IPS-11a (cell line): ENCODE results near the gene ZNF652.
"Not testable (repeated sequence)": the region's sequence is repeated elsewhere in the genome, so short reads cannot be mapped to it uniquely, and the experiment has no call there.

Source experiments
- H3K4me3 ChIP-seq: one replicate; pipeline ENCODE4 v1.5.1; 2013; ENCODE audit warnings: low read depth, low read length, control low read depth

The ZNF652 gene

DNA sequence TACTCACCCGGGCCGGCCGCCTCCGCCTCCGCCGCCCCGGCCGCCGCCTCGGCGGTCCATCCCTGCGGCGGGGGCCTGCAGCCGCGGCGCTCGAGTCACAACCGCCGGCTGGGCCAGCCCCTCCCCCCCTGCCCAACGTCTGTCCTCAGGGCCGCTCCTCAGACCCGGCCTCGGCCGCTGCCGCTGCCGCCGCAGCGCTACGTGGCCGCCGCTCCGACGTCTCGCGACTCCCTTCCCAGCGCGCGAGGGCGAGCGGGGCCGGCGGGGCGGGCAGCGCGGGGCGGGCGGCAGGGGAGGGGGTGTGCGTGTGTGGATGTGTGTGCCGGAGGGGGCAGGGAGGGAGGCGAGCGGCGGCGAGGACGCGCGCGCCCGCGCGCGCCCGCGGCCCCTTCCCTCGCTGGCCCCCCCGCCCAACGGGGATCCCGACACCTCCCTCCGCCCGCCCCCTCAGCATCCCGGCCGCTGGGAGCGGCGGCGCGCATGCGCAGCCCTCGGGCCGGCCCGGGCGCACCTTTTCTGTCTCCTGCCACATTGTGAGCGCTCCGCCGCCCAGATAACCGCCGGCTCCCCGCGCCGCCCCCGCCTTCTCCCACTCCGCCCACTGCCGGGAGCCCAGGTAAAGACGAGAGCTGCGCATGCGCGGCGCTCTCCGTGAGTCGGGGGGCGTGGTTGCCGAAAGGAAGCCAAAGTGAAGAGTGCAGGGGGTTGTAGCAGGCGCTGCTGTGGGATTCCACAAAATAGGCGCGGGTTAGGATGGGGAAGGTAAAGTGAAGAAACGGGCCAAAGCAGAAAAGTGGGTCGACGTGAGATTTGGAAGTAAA is at the start of gene ZNF652:
Gene ZNF652, minus strand, starts transcription at position 349 of the 821 bp plus-strand sequence. CDS start 44,525 bp downstream, outside the sequence.
- peak within 1 kb of the TSS; percentile 88 for H3K4me3 ChIP-seq

DNA sequence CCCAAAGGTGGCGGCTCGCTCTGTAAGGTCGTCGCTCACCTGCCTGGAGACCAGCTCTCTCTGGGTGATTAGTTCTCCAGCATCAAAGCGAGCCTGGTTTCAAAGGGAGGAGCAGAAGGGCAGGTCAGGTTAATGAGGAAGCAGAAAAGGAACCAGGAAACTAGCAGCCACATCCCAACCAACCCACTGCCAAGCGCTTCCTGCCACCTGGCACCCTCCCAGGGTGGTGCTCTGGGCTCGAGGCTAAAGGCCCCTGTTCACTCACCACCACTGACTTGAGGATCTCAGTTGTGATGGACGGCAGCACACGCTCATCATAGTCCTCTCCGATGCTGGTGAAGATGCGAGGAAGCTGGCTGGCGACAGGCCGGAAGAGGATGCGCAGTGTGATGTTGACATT is 47.0 kb upstream of the ZNF652 start:
- no peak overlapping the region for H3K4me3 ChIP-seq

DNA sequence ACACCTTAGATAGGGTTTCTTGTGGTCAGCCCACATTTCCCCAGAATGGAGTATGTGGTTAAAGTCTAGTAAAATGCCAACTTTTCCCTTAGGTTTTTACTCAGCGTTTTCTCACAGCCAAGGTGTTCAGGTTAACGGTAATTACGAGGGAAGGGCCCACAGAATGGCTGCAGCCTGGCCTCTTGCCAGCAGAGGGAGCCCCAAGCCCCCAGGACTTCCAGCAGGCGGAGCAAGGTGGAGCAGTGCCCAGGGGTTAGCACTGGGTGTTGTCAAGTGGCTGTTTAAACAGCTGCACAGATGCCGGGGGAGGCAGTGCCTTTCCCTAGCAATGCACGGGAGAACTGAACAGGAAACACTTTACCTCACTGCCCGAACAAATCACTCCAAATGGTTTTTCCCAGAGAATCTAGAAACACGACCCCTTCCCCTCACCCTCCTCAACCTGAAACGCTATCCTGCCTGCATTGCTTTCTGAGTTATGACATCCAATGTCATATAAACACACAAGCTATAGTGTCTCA is 46.0 kb upstream of the ZNF652 start:
- no peak overlapping the region for H3K4me3 ChIP-seq

DNA sequence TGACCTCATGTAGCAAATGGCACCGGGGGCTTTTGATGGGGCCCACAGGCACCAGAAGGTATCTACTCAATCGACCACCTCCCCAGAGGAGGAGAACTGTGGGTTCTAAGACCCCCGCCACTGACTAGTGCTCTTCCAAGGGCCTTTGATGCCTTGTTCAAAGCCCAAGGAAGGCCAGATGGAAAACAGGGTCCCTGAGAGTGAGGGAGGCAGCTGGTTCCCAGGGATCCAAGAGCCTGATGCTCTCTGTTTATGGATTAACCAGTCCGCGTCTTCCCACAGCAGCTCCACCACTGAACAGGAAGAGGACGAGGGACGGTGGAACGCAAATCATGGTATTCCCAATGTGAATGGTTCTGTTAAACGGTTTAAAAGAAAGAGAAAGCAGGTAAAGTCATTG is 45.0 kb upstream of the ZNF652 start:
- H3K4me3 ChIP-seq = no peak overlapping the region

DNA sequence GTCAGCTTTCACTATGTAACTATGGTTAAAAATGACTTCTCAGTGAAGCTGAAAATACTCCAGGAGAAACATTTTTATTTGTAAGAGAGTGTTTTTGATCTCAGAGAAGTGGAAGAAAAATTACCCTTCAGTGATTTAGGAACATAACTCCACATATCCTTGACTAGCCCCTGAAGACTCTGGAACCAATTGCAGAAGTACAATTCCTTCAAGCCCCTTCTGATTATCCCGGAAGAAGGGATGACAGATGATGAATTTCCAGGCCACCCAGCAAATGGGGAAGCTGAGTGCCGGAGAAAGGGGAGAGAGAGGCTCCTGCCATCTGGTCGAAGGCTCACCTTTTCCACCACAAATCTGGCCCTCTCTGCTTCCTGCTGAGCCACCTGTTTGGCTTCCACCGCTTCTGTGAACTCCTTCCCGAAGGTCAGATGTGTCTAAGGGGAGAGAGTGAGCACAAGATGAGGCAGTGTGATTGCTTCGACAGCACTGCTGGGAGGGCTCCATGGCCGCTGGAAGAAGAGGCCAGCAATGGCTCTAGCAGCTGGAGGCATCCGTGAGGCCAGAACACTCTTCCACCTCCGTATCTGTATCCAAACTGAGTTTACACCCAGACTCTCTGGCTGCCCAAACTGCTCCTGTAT is 44.5 kb upstream of the ZNF652 start:
- no peak overlapping the region for H3K4me3 ChIP-seq

DNA sequence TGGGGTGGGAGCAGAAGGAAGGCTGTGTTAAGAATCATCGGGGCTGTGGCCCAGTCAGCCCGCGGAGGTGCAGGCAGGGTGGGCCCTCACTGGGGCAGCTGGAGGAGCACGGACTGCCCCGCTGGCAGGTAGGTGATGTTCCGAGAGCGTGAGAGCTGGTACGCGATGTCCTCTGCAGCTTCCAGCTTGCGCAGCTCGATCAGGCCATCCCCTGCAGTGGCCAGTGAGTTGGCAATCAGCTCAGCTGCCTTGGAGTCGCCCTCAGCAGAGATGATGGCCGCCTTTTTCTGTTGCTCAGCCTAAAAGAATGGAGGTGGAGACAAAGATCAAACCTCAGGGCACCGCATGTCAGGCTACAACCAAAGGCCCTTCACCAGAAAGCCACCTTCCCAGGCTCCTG is 42.9 kb upstream of the ZNF652 start:
- H3K4me3 ChIP-seq = no peak overlapping the region

DNA sequence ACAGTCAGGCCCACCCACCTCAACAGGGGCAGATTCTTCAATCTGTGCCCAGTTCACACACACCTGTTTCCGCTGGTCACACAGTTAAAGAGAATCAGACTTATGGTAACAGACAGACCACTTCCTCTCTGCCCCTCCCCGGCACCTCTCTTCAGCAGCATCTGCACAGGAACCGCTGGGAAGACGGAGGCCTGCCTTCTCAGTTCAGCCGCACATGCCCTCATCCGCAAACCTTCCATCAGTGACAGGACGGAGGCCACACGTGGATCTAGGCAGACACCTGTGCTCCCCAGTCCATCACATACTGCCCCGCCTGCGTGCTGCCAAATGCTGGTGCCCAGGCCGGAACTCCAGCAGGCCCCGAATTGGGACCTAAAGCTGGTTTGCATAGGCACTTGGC is 42.3 kb upstream of the ZNF652 start:
- no peak overlapping the region for H3K4me3 ChIP-seq

DNA sequence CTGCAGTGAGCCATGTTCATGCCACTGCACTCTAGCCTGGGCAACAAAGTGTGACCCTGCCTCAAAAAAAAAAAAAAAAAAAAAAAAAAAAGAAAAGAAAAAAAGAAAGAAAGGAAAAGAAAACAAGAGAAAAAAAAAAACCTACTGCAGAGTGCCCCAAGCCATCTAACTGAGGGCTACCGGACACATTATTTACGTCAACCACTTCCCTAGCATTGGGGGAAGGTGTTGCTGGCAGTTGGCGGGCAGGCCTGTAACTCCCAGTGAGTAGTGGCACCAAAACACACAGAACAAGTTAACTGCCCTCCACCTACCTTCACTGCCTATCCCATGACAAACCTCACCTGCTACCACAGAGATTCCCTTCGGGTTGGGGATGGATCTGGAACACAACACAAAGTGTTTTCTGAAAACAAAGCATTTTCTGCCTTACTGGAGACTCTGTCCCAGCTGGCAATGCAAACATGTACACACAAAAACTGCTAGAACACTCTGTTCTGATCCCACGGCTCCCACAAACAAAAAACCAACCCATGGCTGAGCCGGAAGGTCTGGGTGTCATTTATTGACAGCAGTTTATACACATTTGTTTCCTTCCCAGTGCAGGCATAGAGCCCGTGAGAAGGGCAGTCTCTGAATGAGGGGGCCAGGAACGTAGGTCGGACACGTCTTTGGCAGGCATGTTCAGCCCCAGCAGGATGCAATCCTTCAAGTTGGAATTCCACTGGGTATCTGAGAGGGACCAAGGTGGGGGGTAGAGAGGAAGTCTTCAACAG is 41.7 kb upstream of the ZNF652 start:
- H3K4me3 ChIP-seq = no peak overlapping the region

DNA sequence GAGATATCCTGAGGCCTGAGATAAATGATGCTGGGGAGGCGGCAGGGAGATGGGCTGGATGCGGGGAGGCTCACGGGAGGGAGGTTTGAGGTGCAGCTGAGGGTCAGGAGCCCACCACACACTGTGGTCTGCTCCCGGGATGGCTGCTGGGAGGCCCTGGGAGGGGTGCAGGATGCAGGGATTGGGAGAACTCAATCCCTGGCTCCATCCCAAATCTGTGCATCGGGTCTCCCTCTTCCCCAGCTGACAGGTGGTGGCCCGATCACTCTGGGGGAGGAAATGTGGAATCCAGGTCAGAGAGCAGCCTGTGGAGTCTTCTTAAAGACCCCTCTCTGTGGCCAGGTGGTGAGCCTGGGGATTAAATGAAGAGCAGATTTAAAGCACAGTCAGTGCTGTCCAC is 40.7 kb upstream of the ZNF652 start:
- no peak overlapping the region for H3K4me3 ChIP-seq

DNA sequence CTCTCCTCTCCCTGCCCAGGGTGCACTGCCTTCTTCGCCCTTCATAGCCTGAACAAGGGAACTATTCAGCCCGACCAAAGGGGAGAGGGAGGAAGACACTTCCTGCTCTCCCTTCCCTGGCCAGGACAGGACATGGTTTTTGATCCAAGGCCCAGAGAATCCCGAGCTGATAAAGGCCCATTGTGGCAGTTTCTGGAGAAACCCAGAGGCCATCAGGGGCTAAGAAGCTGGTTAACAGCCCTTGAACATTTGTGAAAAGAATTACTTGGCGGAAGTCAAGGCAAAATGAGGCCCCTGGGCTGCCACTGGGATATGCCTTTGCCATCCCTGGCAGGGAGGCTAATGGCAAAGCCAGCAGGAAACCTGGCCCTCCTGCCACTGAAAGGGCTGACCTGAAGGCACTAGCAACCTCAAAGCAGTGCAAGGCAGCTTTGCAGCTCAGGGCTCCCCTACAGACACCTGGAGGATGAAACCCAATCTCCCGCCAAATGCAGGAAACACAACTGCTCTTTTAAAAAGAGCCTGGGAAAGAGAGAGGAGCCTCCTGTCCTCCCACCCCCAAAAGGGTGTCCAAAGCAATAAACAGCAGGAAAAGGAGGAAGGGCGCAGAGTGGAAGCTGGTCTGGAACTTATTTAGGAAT is 40.0 kb upstream of the ZNF652 start:
- no peak overlapping the region for H3K4me3 ChIP-seq

DNA sequence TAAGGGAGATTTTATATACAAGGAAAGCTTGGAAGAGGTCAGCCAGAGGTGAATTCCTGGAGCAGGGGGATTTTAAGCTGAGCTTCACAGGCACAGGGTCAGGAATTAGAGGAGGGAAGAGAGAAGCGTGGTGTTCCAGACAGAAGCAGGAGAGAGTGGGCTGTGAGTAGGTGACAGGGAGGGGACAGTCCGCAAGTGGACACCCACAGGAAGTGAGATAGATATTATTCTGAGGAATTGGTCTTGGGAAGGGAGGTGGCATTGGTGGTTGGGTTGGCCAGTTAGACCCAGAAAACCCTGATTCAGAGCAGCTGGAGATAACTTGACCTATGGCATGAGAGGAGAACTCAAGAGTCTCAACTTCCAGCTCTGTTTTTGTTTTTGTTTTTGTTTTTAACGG is 37.9 kb upstream of the ZNF652 start:
- no peak overlapping the region for H3K4me3 ChIP-seq

DNA sequence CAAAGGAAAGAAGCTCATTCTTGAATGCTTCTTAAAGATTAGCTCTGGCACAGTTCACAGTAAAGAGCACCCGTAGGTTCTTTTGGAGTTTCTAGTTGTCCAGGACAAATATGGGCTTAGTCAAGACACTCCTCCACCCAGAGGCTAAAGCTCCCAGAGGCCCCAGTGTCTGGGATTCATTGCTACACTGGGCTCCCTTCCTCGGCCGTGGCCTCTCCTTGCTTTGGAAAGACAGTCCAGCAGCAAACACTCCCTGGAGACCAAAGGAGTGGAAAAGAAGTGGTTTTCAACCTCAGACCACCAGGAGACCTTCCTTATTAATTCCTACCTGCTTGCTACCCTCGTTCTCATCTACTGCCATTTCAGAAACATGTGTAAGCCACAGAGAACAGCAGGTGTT is 35.5 kb upstream of the ZNF652 start:
- H3K4me3 ChIP-seq = no peak overlapping the region

DNA sequence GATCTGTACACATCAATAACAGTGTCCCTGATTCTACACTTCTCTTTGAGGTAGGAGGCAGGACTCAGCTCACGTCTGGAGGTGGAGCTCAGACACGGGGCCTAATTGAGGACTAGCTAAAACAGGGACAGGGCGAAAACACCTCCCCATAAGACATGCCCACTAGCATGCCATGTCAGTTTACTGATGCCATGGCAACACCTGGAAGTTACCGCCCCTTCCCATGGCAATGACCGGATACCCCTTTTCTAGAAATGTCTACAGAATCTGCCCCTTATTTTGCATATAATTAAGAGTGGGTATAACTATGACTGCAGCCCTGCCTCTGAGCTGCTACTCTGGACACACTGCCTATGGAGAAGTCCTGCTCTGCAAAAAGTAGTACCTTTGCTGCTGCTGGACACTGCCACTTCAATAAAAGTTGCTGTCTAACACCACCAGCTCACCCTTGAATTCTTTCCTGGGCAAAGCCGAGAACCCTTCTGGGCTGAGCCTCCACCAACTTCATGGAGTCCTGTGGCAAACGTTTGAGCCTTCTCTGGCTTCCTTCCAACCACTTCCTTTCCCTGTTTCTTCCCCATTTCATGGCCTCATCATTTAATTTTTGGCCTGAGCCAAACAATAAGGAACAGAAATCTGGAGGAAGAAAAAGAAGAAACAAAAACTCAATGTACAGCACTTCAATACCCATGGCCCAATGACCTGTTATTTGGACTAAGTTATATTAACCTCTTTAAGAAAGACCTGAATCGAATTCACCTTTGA is 31.6 kb upstream of the ZNF652 start:
- no peak overlapping the region for H3K4me3 ChIP-seq

DNA sequence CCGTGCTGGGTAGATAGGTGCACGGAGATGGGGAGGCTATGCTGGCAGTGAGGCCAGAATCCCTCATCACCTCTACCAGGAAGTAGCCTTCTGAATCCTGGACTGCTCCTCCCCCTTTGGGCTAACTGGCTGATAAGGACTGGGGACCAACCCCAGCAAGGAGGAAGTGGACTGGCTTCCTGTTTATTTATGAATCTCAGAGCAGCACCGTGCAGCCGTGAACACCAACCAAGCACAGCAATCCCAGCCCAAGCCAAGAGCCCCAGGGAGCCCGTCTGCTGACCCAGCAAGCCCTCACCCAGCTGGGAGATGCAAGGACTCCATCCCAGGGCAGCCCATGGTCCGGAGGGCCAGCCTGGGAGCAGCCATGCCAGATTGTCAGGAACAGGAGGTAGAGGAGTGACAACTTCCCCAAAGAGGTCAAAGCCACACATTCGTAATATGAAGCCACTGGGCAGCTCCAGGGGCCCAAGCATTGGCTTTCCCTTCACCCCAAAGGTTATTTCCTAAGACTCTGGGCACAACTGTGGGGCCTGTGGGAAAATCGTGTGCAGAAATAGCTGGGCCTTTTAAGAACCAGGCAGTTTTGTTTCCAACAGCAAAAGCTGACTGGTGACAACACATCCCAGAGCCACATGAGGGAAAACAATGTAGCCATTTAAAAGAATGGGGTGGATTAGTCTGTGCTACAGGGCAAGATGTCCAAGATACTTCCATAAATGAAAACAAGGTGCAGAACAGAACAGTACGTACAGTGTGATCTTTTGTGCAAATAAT is 28.7 kb upstream of the ZNF652 start:
- no peak overlapping the region for H3K4me3 ChIP-seq

DNA sequence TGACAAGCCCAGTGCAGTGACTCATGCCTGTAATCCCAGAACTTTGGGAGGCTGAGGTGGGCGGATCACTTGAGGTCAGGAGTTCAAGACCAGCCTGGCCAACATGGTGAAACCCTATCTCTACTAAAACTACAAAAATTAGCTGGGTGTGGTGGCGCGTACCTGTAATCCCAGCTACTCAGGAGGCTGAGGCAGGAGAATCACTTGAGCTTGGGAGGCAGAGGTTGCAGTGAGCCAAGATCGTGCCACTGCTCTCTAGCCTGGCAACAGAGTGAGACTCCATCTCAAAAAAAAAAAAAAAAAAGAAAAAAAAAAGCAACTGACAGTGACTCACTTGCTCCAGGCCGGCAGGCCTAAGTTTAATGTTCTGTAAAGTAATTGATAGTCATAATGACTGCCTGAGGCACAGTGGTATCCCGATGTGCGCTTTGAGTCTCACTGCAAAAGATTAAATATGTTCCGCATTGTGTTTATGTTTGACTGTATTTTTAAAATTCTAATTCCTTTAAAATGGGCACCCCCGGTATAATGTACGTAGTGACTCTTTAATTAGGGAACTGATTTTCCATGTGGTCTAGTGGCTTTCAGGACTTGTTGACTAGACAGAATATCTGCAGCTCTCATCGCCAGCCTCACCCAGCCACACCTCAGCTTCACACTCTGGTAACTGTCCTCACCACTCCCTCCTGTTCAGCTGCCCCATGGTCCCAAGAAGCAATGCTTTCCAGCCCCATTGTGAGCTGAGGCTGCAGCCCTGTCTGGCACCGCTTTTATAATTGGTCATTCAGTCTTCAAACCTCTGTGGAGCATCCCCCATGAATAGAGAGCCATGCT is 27.7 kb upstream of the ZNF652 start:
- not testable (repeated sequence) for H3K4me3 ChIP-seq

DNA sequence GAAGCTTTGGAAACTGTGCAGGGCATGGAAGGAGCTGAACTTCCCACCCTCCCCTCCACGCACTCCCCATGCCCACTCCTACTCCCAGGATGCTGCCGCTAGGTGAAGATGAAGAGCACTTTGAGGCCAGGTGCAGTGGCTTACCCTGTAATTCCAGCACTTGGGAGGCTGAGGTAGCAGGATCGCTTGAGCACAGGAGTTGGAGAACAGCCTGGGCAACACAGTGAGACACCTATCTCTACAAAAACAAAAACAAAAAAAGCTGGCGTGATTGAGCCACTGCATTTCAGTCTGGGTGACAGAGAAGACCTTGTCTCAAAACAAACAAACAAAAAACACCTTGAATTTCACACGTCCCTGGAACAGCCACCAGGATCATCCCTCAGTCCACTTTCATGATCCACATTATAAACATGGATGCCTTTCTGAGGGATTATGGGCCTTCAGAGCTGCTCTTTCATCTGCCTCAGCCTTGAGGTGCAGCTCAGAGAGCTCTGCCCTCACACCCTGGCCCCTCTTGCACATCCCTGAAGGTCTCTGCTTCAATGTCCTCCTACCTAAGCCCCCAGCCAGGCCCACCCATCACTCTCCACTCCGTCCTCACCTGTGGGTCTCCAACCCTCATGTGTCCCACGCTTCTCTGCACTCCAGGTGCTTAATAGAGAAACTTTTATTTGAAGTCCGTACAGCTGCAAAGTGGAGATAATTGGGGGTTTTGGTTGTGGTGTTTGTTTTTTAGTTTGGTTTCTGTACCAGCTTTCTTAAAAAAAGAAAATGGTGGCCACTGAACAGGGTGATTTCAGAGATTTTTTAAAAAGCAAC is 26.9 kb upstream of the ZNF652 start:
- no peak overlapping the region for H3K4me3 ChIP-seq

DNA sequence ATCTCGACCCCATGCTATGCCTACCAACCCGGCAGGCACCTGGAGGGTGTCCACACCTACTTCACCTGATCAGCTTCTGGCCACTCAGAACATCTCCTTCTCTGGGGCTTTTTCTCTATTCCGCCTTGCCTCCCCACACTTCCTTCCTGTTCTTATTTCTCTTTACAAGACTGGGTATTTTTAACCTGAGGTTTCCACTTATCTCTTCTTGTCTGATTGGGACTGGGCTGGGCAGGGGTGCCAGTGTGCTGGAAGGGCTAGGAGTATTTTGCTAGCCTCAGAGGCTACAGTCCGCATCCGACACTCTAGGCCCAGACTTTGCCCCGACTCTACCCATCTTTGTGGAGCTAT is 26.2 kb upstream of the ZNF652 start:
- H3K4me3 ChIP-seq = no peak overlapping the region
